Fibroblast of mammary gland (primary cell): ENCODE results near the gene KIAA1614.

Experiments used
- DNase-seq: peaks from one replicate; pipeline ENCODE4 v3.0.0-alpha.2; 2010; ENCODE audit warnings: low read depth
- H3K4me3 ChIP-seq: 2 replicates; pipeline ENCODE4 v1.5.1; 2011; ENCODE audit warnings: low read depth, mild to moderate bottlenecking, low read length, moderate library complexity; ENCODE audit not compliant: control insufficient read depth
- TF ChIP-seq, protein P1 (sequence below): conservative IDR thresholded peaks from 2 replicates; pipeline ENCODE4 v1.5.1; 2011; ENCODE audit warnings: low read depth, low read length, inconsistent platforms; ENCODE audit not compliant: control insufficient read depth, insufficient read depth

The KIAA1614 gene

GRCh38 chr1:180898441-180899219, 14.1 kb upstream of the KIAA1614 start:
- no peak for DNase-seq

DNA sequence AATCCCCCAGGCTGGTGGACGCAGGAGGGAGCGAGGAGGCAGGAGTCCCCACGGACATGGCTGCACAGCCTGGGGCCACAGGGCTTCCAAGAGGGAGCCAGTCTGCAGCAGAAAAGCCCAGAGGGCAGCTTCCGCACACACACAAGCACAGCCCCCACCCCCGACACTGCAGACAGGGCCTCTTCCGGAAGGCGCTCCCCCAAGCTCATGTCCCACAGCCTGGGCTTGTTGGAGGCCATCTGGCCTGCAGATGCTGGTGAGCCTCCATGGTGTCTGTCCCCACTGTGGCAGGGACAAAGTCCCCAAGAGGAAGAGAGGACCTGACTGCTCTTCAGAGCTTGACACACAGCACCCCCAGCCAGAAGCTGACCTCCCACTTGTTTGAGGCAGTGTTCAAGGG, 13.4 kb upstream of the KIAA1614 start:
- TF ChIP-seq, protein P1, sequence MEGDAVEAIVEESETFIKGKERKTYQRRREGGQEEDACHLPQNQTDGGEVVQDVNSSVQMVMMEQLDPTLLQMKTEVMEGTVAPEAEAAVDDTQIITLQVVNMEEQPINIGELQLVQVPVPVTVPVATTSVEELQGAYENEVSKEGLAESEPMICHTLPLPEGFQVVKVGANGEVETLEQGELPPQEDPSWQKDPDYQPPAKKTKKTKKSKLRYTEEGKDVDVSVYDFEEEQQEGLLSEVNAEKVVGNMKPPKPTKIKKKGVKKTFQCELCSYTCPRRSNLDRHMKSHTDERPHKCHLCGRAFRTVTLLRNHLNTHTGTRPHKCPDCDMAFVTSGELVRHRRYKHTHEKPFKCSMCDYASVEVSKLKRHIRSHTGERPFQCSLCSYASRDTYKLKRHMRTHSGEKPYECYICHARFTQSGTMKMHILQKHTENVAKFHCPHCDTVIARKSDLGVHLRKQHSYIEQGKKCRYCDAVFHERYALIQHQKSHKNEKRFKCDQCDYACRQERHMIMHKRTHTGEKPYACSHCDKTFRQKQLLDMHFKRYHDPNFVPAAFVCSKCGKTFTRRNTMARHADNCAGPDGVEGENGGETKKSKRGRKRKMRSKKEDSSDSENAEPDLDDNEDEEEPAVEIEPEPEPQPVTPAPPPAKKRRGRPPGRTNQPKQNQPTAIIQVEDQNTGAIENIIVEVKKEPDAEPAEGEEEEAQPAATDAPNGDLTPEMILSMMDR: no peak
- H3K4me3 ChIP-seq: no peak overlapping the region
- DNase-seq: no peak

More at GRCh38 chr1:180898441-180899219, 14.1 kb upstream of the KIAA1614 start:
- TF ChIP-seq, protein P1: no peak
- H3K4me3 ChIP-seq: no peak overlapping the region

DNA sequence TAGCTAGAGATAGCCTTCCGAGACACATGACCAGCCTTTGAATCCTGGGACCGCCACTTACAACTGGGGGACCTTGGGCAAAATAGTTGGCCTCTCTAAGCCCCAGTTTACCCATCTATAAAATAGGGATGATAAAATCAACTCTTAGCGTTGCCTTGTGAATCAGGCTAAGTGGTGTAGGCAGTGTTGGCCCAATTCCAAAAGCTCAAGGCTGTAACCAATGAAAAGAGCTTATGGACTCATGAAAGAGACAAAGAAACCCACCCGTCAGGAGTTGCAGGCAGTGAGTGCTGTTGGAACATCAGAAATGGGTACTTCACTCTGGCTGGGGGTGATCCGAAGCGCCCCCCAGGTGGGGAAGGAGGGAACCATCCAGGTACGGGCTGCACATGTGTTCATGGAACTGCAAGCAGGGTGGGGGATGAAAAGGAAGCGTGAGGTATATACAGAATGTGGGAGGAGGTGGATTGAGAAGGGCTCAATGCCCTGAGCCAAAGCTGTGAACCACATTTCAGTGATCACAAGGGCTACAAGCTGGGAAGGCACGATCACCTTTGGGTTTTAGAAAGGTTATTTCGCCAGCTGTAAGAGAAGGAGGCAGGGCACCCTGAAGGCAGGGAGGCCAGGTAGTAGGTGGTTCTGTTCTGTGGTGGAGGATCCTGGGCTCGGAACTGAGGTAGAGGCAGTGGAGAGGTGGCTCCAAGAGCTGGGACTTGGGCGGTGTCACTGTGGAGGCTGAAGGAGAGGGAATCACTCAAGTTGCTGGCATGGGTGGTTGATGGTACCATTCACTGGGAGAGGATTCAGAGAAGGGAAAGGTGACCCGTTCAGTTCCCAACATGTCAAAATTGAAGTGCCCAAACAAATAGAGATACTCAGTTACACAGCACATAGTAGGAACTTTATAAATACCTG, 11.4 kb upstream of the KIAA1614 start:
- no peak overlapping the region for H3K4me3 ChIP-seq
- TF ChIP-seq, protein P1: no peak
- no peak for DNase-seq

DNA sequence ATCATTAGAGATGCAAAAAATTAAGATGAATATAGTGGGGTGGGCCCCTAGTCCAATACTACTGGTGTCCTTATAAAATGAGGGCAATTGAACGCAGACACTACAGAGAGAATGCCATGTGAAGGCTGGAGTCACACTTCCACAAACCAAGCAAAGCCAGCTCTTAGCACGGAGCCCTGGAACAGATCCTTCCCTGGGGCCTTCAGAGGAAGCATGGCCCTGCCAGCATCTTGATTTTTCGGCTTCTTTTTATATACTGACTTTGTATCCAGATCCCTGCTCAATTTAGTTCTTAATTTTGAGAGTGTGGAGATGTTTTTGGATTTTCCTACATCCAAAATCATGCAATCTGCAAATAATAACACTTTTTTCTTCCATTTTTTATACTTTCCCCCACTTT, 10.2 kb upstream of the KIAA1614 start:
- DNase-seq: no peak
- TF ChIP-seq, protein P1: no peak
- H3K4me3 ChIP-seq: no peak overlapping the region

DNA sequence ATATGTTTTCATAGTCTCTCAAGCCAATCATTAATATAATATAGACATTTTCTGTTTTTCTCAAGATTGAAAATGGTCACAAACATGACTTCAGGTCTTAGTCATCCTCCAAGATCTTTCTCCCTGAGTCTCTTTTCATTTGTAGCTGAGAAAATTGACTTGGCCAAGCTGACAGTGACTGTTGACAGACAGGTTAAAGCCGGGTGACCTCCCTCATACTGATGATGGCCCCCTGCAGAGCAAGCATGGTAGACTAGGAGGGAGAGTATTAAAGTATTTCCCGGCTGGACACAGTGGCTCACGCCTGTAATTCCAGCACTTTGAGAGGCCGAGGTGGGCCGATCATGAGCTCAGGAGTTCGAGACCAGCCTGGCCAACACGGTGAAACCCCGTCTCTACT, 6.8 kb upstream of the KIAA1614 start:
- TF ChIP-seq, protein P1: no peak
- no peak overlapping the region for H3K4me3 ChIP-seq
- DNase-seq: no peak

GRCh38 chr1:180906511-180906910, 6.2 kb upstream of the KIAA1614 start:
- no peak overlapping the region for H3K4me3 ChIP-seq
- no peak for DNase-seq
- TF ChIP-seq, protein P1: no peak
